KMS-11 (cell line): Measurements from ENCODE around the gene GIGYF2.

Experiments used
- H2AFZ ChIP-seq: fragments of 200-600 bp; sonication (generic); 2 replicates; pipeline ENCODE4 v1.6.1; 2016; ENCODE audit warnings: antibody characterized with exemption, mixed run types, low read depth
- H3K27ac ChIP-seq: fragments of 200-600 bp; sonication (generic); 2 replicates; pipeline ENCODE4 v1.6.1; 2016; ENCODE audit warnings: mild to moderate bottlenecking, mixed run types
- H3K27me3 ChIP-seq: fragments of 200-600 bp; sonication (generic); 2 replicates; pipeline ENCODE4 v1.6.1; 2017; ENCODE audit warnings: mild to moderate bottlenecking, low read depth, mixed run types, moderate library complexity; ENCODE audit not compliant: insufficient read depth
- H3K36me3 ChIP-seq: fragments of 200-600 bp; sonication (generic); 2 replicates; pipeline ENCODE4 v1.6.1; 2017; ENCODE audit warnings: mild to moderate bottlenecking, mixed run types; ENCODE audit not compliant: insufficient read depth
- H3K4me1 ChIP-seq: fragments of 200-600 bp; sonication (generic); 2 replicates; pipeline ENCODE4 v1.6.1; 2016; ENCODE audit warnings: mild to moderate bottlenecking, low read depth, mixed run types; ENCODE audit not compliant: poor library complexity, severe bottlenecking
- H3K4me2 ChIP-seq: fragments of 200-600 bp; sonication (generic); 2 replicates; pipeline ENCODE4 v1.7.0; 2016; ENCODE audit warnings: mild to moderate bottlenecking, mixed run types
- H3K4me3 ChIP-seq: fragments of 200-600 bp; sonication (generic); IDR thresholded peaks from 2 replicates; pipeline ENCODE4 v1.6.1; 2017; ENCODE audit warnings: low read depth, low read length, mixed read lengths; ENCODE audit not compliant: insufficient read depth
- H3K79me2 ChIP-seq: fragments of 200-600 bp; sonication (generic); 2 replicates; pipeline ENCODE4 v1.6.1; 2016; ENCODE audit warnings: low read depth, mixed run types; ENCODE audit not compliant: insufficient read depth
- H3K9ac ChIP-seq: fragments of 200-600 bp; sonication (generic); 2 replicates; pipeline ENCODE4 v1.6.1; 2016; ENCODE audit warnings: mild to moderate bottlenecking, mixed run types
- H4K20me1 ChIP-seq: fragments of 200-600 bp; sonication (generic); 2 replicates; pipeline ENCODE4 v1.6.1; 2016; ENCODE audit warnings: mild to moderate bottlenecking, mixed run types; ENCODE audit not compliant: insufficient read depth
- TF ChIP-seq, protein P1 (sequence below): fragments of 200-600 bp; sonication (generic); conservative IDR thresholded peaks from 2 replicates; pipeline ENCODE4 v1.6.1; 2017; ENCODE audit warnings: low read depth, mild to moderate bottlenecking, antibody characterized with exemption, low read length, moderate library complexity, mixed read lengths

Gene GIGYF2

DNA sequence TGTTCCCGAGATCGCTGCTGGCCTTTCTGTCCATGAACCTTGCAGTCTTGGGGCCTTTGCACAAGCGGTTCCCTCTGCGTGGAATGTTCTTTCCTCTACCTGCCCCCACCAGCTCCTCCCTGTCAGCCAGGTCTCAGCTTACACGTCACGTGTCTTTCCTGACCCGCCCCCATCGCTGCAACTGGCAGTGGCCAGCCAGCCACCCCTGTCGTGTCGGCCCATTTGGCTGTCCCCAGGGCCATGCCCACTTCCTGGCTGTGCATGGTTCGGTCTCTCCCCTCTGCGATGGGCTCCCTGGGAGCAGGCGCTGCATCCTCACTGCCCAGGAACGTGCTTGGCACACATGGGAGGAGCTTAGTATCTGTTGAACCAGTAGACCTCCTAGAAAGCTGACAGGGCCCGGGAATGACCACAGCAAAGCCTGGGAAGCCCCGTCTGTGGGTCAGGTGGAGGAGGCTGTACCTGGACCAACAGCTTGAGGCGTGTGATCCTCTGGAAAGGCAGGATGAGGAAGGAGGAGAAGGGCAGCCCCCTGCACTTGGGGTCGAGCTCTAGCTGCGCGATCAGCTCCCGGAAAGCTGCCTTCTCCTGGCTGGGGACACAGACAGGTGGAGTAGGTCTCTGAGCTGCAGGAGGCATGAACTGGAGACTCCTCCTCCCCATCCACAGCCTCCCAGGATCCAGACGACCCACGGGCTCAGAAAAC, 193.9 kb downstream of the GIGYF2 start:
- H3K4me3 ChIP-seq = no peak overlapping the region
- no peaks in the 10 kb centered on the region for H4K20me1 ChIP-seq
- no peaks in the 10 kb centered on the region for H3K36me3 ChIP-seq
- H3K4me1 ChIP-seq = no peaks in the 10 kb centered on the region
- H3K9ac ChIP-seq = no peak overlapping the region
- TF ChIP-seq, protein P1, sequence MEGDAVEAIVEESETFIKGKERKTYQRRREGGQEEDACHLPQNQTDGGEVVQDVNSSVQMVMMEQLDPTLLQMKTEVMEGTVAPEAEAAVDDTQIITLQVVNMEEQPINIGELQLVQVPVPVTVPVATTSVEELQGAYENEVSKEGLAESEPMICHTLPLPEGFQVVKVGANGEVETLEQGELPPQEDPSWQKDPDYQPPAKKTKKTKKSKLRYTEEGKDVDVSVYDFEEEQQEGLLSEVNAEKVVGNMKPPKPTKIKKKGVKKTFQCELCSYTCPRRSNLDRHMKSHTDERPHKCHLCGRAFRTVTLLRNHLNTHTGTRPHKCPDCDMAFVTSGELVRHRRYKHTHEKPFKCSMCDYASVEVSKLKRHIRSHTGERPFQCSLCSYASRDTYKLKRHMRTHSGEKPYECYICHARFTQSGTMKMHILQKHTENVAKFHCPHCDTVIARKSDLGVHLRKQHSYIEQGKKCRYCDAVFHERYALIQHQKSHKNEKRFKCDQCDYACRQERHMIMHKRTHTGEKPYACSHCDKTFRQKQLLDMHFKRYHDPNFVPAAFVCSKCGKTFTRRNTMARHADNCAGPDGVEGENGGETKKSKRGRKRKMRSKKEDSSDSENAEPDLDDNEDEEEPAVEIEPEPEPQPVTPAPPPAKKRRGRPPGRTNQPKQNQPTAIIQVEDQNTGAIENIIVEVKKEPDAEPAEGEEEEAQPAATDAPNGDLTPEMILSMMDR = no peak
- no peak overlapping the region for H3K4me2 ChIP-seq
- H3K27ac ChIP-seq = no peak overlapping the region
- H3K27me3 ChIP-seq = no peaks in the 10 kb centered on the region
- H2AFZ ChIP-seq = no peak overlapping the region
- H3K79me2 ChIP-seq = no peaks in the 10 kb centered on the region

- Histone ChIP-seq H3K4me2 (no peak overlapping the region), H3K27me3 (no peaks in the 10 kb centered on the region), H2AFZ (no peak overlapping the region), H3K36me3 (no peaks in the 10 kb centered on the region), H3K4me3 (no peak overlapping the region), H3K4me1 (no peaks in the 10 kb centered on the region), H3K9ac (no peak overlapping the region), H3K79me2 (no peaks in the 10 kb centered on the region), H3K27ac (no peak overlapping the region), H4K20me1 (no peaks in the 10 kb centered on the region)
- TF ChIP-seq, protein P1 = no peak
Observed at GRCh38 chr2:232891621-232892071, 194.5 kb downstream of the GIGYF2 start.

DNA sequence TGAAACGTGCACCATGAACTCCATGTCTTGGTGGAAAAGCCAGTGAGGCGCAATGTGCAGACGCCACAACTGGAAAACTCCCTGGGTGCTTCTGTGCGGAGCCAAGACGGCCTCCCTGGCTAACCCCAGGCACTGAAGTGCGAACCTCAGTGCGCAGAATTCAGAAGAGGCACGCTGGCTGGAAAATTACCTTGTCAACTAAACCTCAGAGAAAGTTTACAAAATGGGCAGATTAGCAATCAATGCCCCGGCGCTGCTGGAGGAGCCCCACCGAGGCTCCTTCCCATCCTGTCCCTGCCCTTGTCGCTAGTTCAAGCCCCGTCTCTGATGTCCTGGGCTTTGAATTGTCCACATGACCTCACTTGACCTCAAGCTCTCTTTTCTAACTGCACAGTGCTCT, 195.1 kb downstream of the GIGYF2 start:
- H3K4me2 ChIP-seq = no peak overlapping the region
- no peak overlapping the region for H3K4me3 ChIP-seq
- H3K36me3 ChIP-seq = no peaks in the 10 kb centered on the region
- H2AFZ ChIP-seq = no peak overlapping the region
- H3K4me1 ChIP-seq = no peaks in the 10 kb centered on the region
- no peak overlapping the region for H3K27ac ChIP-seq
- H3K27me3 ChIP-seq = no peaks in the 10 kb centered on the region
- TF ChIP-seq, protein P1 = no peak
- H3K9ac ChIP-seq = no peak overlapping the region
- no peaks in the 10 kb centered on the region for H3K79me2 ChIP-seq
- no peaks in the 10 kb centered on the region for H4K20me1 ChIP-seq

- no peaks in the 10 kb centered on the region for H3K4me1 ChIP-seq
- no peaks in the 10 kb centered on the region for H3K79me2 ChIP-seq
- no peak overlapping the region for H2AFZ ChIP-seq
- H3K9ac ChIP-seq = no peak overlapping the region
- H3K36me3 ChIP-seq = no peaks in the 10 kb centered on the region
- H3K4me2 ChIP-seq = no peak overlapping the region
- no peak overlapping the region for H3K4me3 ChIP-seq
- H4K20me1 ChIP-seq = no peaks in the 10 kb centered on the region
- H3K27me3 ChIP-seq = no peaks in the 10 kb centered on the region
- TF ChIP-seq, protein P1 = no peak
- no peak overlapping the region for H3K27ac ChIP-seq
Observed at GRCh38 chr2:232892843-232893242, 195.7 kb downstream of the GIGYF2 start.
